ENCODE results near the gene TMEM200A.
"Not testable (repeated sequence)": the region's sequence is repeated elsewhere in the genome, so short reads cannot be mapped to it uniquely, and the experiment has no call there.

The TMEM200A gene

DNA sequence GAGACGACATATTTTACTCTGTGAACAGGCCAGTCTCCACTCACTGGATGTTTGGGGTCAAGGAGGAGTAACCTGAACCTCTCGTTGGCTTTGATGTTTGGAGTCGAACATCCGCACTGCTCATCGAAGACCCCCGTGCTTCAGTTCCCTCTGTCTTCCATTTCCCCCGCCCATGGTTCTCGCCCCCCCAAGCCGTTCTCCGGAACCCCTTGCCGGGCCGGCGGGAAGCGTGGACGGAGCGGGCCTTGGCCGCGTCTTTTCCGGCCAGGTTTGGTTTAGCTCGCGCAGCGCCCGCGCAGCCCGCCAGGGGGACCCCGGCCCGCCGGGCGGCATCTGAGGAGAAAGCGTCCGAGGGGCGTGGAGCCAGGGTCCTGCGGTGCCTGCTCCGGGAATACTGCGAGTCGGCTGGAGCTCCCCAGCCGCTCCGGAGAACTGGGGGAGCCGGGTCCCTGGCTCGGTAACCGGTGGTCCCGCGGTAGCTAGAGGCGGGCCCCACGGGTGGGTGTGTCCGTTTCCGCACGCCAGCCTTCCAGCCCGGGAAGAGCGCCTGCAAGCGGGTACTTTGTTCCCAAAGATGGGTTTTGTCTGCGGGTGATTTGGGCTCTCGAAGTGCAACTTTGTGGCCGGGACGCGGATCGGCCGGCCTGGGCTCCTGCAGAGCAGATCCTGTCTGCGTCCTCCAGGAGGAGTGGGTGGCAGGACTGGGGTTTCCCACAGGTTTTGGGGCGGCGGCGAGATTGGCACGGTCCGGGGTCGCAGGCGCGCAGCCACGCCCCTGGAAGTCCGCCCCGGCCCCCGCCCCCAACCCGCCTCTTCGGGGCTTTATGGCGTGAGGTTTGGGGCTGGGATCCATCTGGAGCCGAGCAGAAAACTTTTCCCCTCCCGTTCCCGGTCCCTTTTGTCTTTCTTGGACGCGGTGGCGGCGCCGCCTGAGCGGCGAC, at the start of gene TMEM200A:
Gene TMEM200A (plus strand): TSS at position 852 of the 941 bp plus-strand sequence. CDS start 74,406 bp downstream, outside the sequence.
- DNase-seq: peak; percentile 41

- no peak for DNase-seq
Measured at GRCh38 chr6:130320908-130321307, 44.9 kb upstream of the TMEM200A start.

- DNase-seq: peak; percentile 26
Measured at GRCh38 chr6:130322673-130323268, 43.0 kb upstream of the TMEM200A start.

DNA sequence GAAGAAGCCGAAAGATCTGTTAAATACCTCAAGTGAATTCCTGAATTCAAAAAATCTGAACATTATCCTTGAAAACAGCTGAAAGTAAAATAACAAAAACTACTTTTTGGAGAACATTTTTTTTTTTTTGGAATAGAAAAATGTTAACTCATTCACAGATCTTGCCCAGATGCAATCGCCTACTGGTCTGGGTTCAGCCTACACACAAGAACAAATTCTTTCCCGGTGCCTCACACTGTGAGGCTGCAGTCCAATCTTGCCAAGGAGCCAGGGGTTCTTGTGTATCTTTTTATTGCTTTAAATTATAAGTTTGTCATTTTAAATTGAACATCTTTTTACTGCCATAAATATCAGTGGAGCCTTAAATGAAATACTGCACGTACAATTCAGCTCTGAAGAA, 41.2 kb upstream of the TMEM200A start:
- DNase-seq: no peak

- no peak for DNase-seq
Measured at GRCh38 chr6:130326496-130326895, 39.3 kb upstream of the TMEM200A start.

DNA sequence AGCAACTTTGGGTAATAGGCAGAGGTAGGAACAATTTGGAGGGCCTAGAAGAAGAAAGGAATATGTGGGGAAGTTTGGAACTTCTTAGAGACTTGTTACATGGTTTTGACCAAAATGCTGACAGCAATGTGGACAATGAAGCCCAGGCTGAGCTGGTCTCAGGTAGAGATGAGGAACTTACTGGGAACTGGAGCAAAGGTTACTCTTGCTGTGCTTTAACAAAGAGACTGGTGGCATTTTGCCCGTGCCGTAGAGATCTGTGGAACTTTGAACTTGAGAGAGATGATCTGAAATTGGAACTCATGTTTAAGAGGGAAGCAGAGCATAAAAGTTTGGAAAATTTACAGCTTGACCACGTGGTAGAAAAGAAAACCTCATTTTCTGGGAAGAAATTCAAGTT, 28.3 kb upstream of the TMEM200A start:
- DNase-seq: no peak

DNA sequence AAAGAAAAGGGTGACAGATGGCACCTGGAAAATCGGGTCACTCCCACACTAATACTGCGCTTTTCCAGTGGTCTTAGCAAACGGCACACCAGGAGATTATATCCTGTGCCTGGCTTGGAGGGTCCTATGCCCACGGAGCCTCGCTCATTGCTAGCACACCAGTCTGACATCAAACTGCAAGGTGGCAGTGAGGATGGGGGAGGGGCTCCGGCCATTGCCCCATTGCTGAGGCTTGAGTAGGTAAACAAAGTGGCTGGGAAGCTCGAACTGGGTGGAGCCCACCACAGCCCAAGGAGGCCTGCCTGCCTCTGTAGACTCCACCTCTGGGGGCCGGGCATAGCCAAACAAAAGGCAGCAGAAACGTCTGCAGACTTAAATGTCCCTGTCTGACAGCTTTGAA, 19.5 kb upstream of the TMEM200A start:
- DNase-seq: not testable (repeated sequence)

GRCh38 chr6:130354322-130354721, 11.5 kb upstream of the TMEM200A start:
- DNase-seq: no peak

- no peak for DNase-seq
Measured at GRCh38 chr6:130355572-130355971, 10.2 kb upstream of the TMEM200A start.

- DNase-seq: no peak
Measured at GRCh38 chr6:130357436-130357835, 8.4 kb upstream of the TMEM200A start.

DNA sequence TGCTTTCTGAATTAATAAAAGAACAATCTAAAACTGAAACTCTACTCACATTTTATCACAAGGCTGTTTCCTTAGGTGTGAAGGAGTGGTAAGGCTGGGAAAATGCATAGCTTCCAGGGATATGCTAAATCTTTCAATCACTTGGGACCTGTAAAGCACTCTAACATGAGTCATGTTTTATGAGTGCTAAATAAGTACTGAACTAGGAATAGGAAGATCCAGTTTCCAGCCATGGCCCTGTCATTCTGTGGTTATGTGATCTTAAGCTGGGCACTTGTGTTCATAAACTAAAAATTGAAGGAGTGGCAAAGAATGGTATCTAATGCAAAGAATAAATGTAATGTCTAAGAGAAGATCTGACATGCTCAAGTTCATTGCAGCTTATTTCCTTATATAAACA, 6.1 kb upstream of the TMEM200A start:
- DNase-seq: no peak

DNA sequence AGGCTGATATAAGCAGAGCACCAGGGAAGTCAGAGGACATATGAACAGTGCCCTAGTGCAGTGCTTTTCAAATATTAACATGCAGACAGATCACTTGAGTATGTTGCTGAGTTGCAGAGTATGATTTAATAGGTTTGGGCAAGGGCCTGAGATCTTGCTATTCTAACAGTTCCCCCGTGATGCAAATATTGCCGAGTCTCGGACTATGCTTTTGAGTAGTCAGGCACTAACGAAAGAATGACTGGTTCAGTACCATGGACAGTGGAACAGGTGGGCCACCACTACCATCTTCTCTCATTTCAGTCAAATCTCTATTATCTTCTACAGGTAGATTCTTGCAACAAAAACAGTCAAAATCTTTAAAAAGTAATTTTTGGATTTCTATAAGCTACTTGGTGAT, 3.7 kb upstream of the TMEM200A start:
- DNase-seq: no peak

DNA sequence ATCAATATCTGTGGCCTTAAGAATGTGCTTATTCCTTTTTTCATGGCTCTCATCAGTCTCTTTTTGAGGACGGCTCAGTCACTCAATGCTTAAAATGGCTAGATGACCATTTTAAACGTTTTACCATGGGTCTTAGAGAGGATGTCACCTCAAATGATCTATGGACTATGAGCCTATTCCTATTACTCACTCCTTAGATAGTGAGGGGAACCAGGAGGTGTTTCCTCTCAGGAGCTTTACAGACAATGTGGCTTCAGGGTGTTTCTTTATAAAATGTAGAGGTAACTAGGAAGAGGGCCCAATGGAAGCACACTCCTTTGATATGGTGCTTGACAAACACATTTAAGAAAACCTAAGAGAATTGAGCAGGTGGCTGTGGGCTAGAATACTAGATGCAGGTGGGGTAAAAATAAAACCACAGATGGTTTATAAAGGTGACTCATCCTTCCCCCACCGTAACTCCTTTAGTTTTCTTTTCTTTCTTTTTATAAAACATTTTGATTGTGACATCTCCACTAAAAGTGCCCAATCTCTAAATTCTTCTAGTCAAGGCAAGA, 1.5 kb upstream of the TMEM200A start:
- DNase-seq: no peak

DNA sequence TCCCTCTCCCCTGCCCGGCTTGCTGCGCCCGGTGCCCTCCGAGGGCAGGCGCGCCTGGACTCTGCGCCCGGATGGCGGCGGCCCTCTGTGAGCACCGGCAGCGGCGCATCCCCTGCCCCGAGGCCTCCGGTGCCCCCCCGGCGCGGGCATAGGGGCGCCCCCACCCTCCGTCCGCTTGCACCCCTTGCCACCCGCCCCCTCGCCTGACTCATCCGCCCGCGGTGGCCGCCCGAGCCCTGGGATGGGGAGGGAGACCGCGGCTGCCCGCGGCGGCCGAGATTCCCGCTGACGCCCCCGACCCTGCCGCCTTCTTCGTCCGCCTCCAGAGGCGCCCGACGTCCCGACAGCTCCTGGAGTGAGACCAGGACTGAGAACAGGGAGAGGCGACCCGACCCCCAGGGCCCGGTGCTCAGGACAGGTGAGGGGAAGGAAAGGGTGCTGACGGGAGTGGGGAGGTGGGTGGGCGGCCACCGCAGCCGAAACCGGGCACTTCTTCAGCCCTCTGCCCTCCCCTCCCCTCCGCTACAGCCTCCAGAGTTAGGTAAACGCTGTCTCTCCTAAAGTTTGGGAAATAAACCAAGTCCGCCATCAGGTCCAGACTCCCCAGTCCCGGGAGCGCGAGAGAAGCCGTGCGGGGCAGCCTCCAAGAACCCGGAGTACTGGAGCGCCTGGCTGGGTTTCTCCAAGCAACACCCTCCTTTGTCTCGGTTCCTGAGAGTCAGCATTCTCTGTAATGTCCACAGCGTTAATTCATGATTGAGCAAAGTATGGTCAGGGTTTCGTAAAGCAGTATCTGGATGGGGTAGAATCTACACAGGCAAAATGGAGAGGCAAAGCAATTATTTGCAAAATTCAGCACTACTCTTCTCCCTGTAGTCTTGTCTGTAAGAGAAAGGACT, 539 bp downstream of the TMEM200A start:
- peak; percentile 18 for DNase-seq

DNA sequence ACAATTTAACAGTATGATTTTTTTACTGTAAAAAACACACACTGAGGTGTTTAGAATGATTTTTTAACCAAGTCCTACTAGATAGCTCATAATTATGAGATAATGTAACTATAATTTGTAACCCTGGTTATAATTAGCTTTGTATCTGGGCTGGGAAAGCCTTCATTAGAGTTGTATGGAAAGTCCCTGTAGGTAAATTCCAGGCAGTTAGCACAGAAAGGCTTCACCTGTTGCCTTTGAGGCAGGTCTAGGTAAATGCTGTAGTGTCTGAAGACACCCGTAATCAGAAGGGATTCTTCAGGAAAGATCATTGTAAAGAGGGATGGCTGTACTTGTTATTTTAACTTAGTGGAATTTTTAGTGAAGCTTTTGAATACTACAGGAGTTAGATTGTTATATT, 1.9 kb downstream of the TMEM200A start:
- no peak for DNase-seq

- no peak for DNase-seq
Measured at GRCh38 chr6:130368576-130368975, 2.8 kb downstream of the TMEM200A start.

GRCh38 chr6:130369831-130370230, 4.0 kb downstream of the TMEM200A start:
- DNase-seq: no peak

DNA sequence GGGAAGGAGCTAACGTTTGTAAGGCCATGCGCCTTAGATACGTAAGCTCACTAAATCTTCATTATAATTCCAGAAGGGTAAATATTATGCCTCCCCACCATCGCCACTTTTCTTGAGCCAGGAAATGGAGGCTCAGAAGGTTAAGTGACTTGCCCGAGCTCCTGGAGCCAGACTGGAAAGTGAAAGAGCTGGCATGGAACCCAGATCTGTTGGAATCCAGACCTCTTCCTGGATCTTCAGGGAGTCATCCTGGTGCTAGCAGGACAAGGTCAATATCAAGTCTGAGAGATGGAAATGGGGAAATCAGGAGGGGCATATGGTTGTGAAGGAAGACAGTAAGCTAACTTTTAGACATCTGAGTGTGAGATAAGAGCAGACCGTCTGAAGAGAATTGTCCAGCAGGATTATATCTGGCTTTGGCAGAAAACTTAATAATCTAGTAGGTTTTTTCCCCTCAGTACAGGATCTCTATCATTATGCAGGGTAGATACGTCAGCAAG, 6.2 kb downstream of the TMEM200A start:
- no peak for DNase-seq

DNA sequence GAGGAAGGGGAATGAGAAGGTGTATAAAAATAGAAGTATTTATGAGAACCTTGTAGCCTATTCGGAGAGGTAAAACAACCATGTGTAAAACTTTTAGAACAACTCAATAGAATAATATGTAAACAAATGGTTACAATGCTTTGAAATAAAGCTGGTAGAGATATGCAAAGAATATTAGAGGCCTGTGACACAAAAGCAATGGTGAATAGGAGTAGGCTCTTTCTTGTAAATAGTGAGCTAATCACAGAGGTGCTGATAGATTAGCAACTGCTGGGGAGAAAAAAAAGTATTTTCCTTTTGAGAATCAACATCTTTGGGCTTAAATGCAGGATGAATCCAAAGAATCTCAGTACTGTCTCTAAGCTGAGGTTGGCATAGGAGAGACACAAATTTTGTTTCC, 7.0 kb downstream of the TMEM200A start:
- no peak for DNase-seq

- no peak for DNase-seq
Measured at GRCh38 chr6:130373992-130374391, 8.2 kb downstream of the TMEM200A start.

GRCh38 chr6:130376936-130377335, 11.1 kb downstream of the TMEM200A start:
- DNase-seq: no peak

- no peak for DNase-seq
Measured at GRCh38 chr6:130377371-130377770, 11.6 kb downstream of the TMEM200A start.

DNA sequence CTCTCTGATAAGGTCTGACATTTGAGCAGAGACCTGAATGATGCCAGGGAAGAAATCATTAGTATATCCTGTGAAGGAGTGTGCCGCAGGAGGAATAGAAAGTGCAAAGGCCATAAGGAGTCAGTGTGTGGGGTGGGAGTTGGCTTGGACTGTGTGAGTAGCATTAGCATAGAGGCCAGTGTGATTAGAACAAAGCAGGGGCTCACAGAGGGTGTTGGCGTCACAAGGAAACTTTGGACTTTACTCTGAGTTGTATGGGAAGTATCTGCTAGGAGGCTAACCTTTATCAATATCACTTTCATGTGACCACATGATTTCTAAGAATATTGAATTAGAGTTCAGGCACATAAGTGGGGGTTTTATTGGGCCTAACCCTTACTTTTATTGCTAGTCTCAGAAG, 12.1 kb downstream of the TMEM200A start:
- no peak for DNase-seq

All from activated effector memory CD4-positive, alpha-beta T cell treated with Interleukin-2 at 50 U/mL for 16 hours (primary cell).